Activated CD8-positive, alpha-beta memory T cell treated with anti-CD3 and anti-CD28 coated beads, Interleukin-2, amount 10 ng/mL, durations not matched to agents 7 days and 5 days (primary cell): ENCODE results near the gene SLC22A4. TPM values are rescaled to one million over a fixed set of nuclear protein-coding genes. Genes with fewer than 3 reads are reported as not detected.
A peak's percentile ranks its signal among the peaks of the same experiment; 100 is the strongest.

Source experiments
- ATAC-seq: fragments of 150-1000 bp; cut with Tn5 transposase; one replicate; pipeline ENCODE4 v1.10.0; 2021; ENCODE audit warnings: moderate library complexity
- CTCF ChIA-PET: fragments of 350-600 bp; sonication (Branson Sonifier 250); formaldehyde crosslinking; loops from one replicate; lab custom pipeline; 2021; ENCODE audit warnings: antibody characterized with exemption; lab: Charles Lee
- DNase-seq: peaks from one replicate; pipeline ENCODE4 v3.0.0-alpha.2; 2020
- H3K27ac Mint-ChIP-seq: one replicate; pipeline ENCODE4 v1.8.0; 2021; ENCODE audit warnings: mild to moderate bottlenecking, mixed read lengths
- H3K27me3 Mint-ChIP-seq: one replicate; pipeline ENCODE4 v1.8.0; 2021; ENCODE audit warnings: mixed read lengths
- H3K36me3 Mint-ChIP-seq: one replicate; pipeline ENCODE4 v1.8.0; 2021; ENCODE audit warnings: mild to moderate bottlenecking, mixed read lengths
- H3K4me1 Mint-ChIP-seq: one replicate; pipeline ENCODE4 v1.8.0; 2021; ENCODE audit warnings: mixed read lengths
- H3K4me3 Mint-ChIP-seq: one replicate; pipeline ENCODE4 v1.8.0; 2021; ENCODE audit warnings: mild to moderate bottlenecking, moderate library complexity, mixed read lengths
- H3K9me3 Mint-ChIP-seq: one replicate; pipeline ENCODE4 v1.8.0; 2022; ENCODE audit warnings: low read depth, mixed read lengths
- total RNA-seq, 2 experiments: library from RNA; stranded (reverse); gene quantifications; one replicate each; pipeline ENCODE4 v1.2.3, GENCODE V29; 2021

The SLC22A4 gene
- total RNA-seq, 2 experiments from 2014 or later, result 0.32 to 0.75 TPM

- H3K27ac Mint-ChIP-seq, result no peak overlapping the region
- no peaks in the 10 kb centered on the region for H3K4me1 Mint-ChIP-seq
- H3K27me3 Mint-ChIP-seq, result no peaks in the 10 kb centered on the region
- H3K36me3 Mint-ChIP-seq, result no peaks in the 10 kb centered on the region
- no peaks in the 10 kb centered on the region for H3K9me3 Mint-ChIP-seq
- CTCF ChIA-PET, result interaction anchor here (1.5 to 1.8 kb wide), 2 partner anchors 11 to 264 kb away, joined by 3 to 6 read pairs; no protein-coding TSS in a partner anchor
- no peak for ATAC-seq
- H3K4me3 Mint-ChIP-seq, result no peak overlapping the region
- DNase-seq, result no peak
Observed at GRCh38 chr5:132327252-132327955, 33.2 kb downstream of the SLC22A4 start.

DNA sequence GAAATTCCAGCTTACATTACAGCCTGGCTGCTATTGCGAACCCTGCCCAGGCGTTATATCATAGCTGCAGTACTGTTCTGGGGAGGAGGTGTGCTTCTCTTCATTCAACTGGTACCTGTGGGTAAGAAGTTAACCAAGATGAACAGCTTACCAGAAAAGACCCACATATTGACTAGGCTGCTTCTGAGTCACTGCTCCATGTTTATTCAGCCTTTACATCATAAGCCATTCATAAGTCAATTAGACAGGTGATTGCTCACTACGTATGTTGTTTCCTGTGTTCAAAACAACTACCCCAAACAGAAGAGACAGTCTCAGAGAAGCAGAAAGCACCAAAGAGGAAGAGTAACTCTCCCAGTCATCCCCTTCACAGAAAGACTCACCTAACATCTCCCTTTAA lies 40.6 kb downstream of the SLC22A4 start:
- no peaks in the 10 kb centered on the region for H3K27me3 Mint-ChIP-seq
- peak overlapping the region; percentile 35 for H3K27ac Mint-ChIP-seq
- no peaks in the 10 kb centered on the region for H3K9me3 Mint-ChIP-seq
- DNase-seq (no peak), ATAC-seq (peak; percentile 64)
- H3K36me3 Mint-ChIP-seq, result no peaks in the 10 kb centered on the region
- no peak overlapping the region for H3K4me3 Mint-ChIP-seq
- CTCF ChIA-PET, result interaction anchor here (0.7 to 3.5 kb wide), 2 partner anchors 11 to 911 kb away, joined by 3 to 10 read pairs; no protein-coding TSS in a partner anchor
- H3K4me1 Mint-ChIP-seq, result peaks cover 6% of the 10 kb centered on the region

GRCh38 chr5:132335402-132335801 lies 41.2 kb downstream of the SLC22A4 start:
- peaks cover 6% of the 10 kb centered on the region for H3K4me1 Mint-ChIP-seq
- H3K27me3 Mint-ChIP-seq, result no peaks in the 10 kb centered on the region
- no peaks in the 10 kb centered on the region for H3K9me3 Mint-ChIP-seq
- no peaks in the 10 kb centered on the region for H3K36me3 Mint-ChIP-seq
- no peak overlapping the region for H3K4me3 Mint-ChIP-seq
- H3K27ac Mint-ChIP-seq, result no peak overlapping the region
- no peak for DNase-seq
- CTCF ChIA-PET, result interaction anchor here (0.7 to 3.5 kb wide), 2 partner anchors 11 to 912 kb away, joined by 3 to 10 read pairs; no protein-coding TSS in a partner anchor
- ATAC-seq, result no peak

- ATAC-seq, result no peak
- CTCF ChIA-PET, result interaction anchor here (0.9 kb wide), 1 partner anchor 67 kb away, joined by 4 read pairs; no protein-coding TSS in a partner anchor
- no peak for DNase-seq
- peaks cover 6% of the 10 kb centered on the region for H3K4me1 Mint-ChIP-seq
- no peak overlapping the region for H3K27ac Mint-ChIP-seq
- no peaks in the 10 kb centered on the region for H3K36me3 Mint-ChIP-seq
- H3K4me3 Mint-ChIP-seq, result no peak overlapping the region
- H3K27me3 Mint-ChIP-seq, result no peaks in the 10 kb centered on the region
- no peaks in the 10 kb centered on the region for H3K9me3 Mint-ChIP-seq
Observed at GRCh38 chr5:132339502-132339901, 45.3 kb downstream of the SLC22A4 start.

GRCh38 chr5:132342291-132343180 lies 48.3 kb downstream of the SLC22A4 start:
- CTCF ChIA-PET, result interaction anchor here (1.4 kb wide), 1 partner anchor 9 kb away, joined by 4 read pairs; no protein-coding TSS in a partner anchor
- DNase-seq, result no peak
- Mint-ChIP-seq H3K9me3 (no peaks in the 10 kb centered on the region), H3K36me3 (no peaks in the 10 kb centered on the region), H3K27ac (no peak overlapping the region), H3K4me1 (no peaks in the 10 kb centered on the region), H3K4me3 (no peak overlapping the region), H3K27me3 (no peaks in the 10 kb centered on the region)
- no peak for ATAC-seq

- CTCF ChIA-PET, result interaction anchor here (2.2 kb wide), 1 partner anchor 24 kb away, joined by 5 read pairs; the partner anchor contains the start of gene SLC22A5
- DNase-seq (no peak), ATAC-seq (no peak)
- no peaks in the 10 kb centered on the region for H3K27me3 Mint-ChIP-seq
- no peaks in the 10 kb centered on the region for H3K4me1 Mint-ChIP-seq
- no peaks in the 10 kb centered on the region for H3K9me3 Mint-ChIP-seq
- H3K36me3 Mint-ChIP-seq, result peaks cover 1% of the 10 kb centered on the region
- H3K27ac Mint-ChIP-seq, result no peak overlapping the region
- H3K4me3 Mint-ChIP-seq, result no peak overlapping the region
Observed at GRCh38 chr5:132344775-132345514, 50.8 kb downstream of the SLC22A4 start.

DNA sequence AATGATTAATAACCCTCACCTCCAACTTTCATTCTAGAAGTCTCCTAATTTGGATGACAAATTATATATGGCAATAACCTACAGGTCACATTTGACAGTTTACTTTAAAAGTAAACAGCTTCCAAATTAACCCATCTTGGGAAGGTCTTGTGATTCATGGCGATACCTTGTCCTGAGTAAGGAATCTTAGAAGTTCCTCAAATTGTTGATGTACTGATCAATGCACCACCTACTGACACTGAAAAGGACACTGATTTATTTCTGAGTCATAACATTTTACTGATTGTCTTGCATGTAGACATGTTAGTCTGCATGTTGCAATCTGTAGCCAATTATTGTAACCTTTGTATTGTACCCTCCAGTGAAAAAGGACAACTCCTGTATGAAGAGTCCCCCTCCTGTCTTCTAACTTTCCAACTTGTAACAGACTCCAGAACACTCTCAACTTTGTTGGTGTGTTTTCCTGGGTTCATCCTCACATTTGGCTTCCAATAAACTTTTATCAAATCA lies 59.3 kb downstream of the SLC22A4 start:
- Mint-ChIP-seq H3K4me1 (no peaks in the 10 kb centered on the region), H3K27ac (no peak overlapping the region), H3K27me3 (peaks cover 4% of the 10 kb centered on the region), H3K9me3 (no peaks in the 10 kb centered on the region), H3K36me3 (peaks cover 1% of the 10 kb centered on the region), H3K4me3 (no peak overlapping the region)
- ATAC-seq (no peak), DNase-seq (no peak)
- CTCF ChIA-PET, result no interaction called here

- Mint-ChIP-seq H3K27me3 (peaks cover 4% of the 10 kb centered on the region), H3K4me3 (no peak overlapping the region), H3K9me3 (no peaks in the 10 kb centered on the region), H3K27ac (no peak overlapping the region), H3K36me3 (peaks cover 1% of the 10 kb centered on the region), H3K4me1 (no peaks in the 10 kb centered on the region)
- DNase-seq, result no peak
- no peak for ATAC-seq
- CTCF ChIA-PET, result interaction anchor here (1.1 to 1.2 kb wide), 2 partner anchors 21 to 292 kb away, joined by 3 read pairs; no protein-coding TSS in a partner anchor
Observed at GRCh38 chr5:132354381-132355139, 60.4 kb downstream of the SLC22A4 start.

- Mint-ChIP-seq H3K4me3 (no peak overlapping the region), H3K9me3 (no peaks in the 10 kb centered on the region), H3K27me3 (peaks cover 4% of the 10 kb centered on the region), H3K27ac (no peak overlapping the region), H3K4me1 (no peaks in the 10 kb centered on the region), H3K36me3 (no peaks in the 10 kb centered on the region)
- ATAC-seq (no peak), DNase-seq (no peak)
- CTCF ChIA-PET, result interaction anchor here (1.1 to 1.2 kb wide), 2 partner anchors 21 to 292 kb away, joined by 3 read pairs; no protein-coding TSS in a partner anchor
Observed at GRCh38 chr5:132355140-132355765, 61.1 kb downstream of the SLC22A4 start.

- DNase-seq (no peak), ATAC-seq (no peak)
- no peaks in the 10 kb centered on the region for H3K4me1 Mint-ChIP-seq
- peaks cover 4% of the 10 kb centered on the region for H3K27me3 Mint-ChIP-seq
- CTCF ChIA-PET, result interaction anchor here (1.0 to 1.5 kb wide), 2 partner anchors 13 to 121 kb away, joined by 3 to 5 read pairs; no protein-coding TSS in a partner anchor
- H3K36me3 Mint-ChIP-seq, result no peaks in the 10 kb centered on the region
- no peaks in the 10 kb centered on the region for H3K9me3 Mint-ChIP-seq
- no peak overlapping the region for H3K27ac Mint-ChIP-seq
- no peak overlapping the region for H3K4me3 Mint-ChIP-seq
Observed at GRCh38 chr5:132358775-132359174, 64.6 kb downstream of the SLC22A4 start.

DNA sequence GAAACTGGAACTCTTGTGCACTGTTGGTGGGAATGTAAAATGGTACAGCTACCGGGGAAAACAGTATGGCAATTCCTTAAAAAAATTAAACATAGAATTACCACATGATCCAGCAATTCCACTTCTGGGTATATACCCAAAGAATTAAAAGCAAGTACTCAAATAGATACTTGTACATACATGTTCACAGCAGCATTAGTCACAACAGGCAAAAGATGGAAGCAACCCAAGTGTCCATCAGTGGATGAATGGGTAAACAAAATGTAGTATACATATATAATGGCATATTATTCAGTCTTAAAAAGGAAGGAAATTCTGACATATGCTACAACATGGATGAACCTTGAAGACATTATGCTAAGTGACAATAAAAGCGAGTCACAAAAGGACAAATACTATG lies 67.9 kb downstream of the SLC22A4 start:
- H3K36me3 Mint-ChIP-seq, result no peaks in the 10 kb centered on the region
- no peaks in the 10 kb centered on the region for H3K4me1 Mint-ChIP-seq
- DNase-seq, result no peak
- H3K27ac Mint-ChIP-seq, result no peak overlapping the region
- no peak for ATAC-seq
- CTCF ChIA-PET, result interaction anchor here (1.1 kb wide), 1 partner anchor 24 kb away, joined by 3 read pairs; no protein-coding TSS in a partner anchor
- H3K27me3 Mint-ChIP-seq, result no peaks in the 10 kb centered on the region
- no peak overlapping the region for H3K4me3 Mint-ChIP-seq
- H3K9me3 Mint-ChIP-seq, result no peaks in the 10 kb centered on the region
